HCT116 (cell line): ENCODE results near the gene KCNC3.

Source experiments
- CBX3 ChIP-seq: IDR thresholded peaks from 2 replicates; pipeline ENCODE4 v1.6.1; 2012; ENCODE audit warnings: low read depth
- CEBPB ChIP-seq: IDR thresholded peaks from 2 replicates; pipeline ENCODE4 v1.6.1; 2012; ENCODE audit warnings: low read depth
- ELF1 ChIP-seq: IDR thresholded peaks from 2 replicates; pipeline ENCODE4 v1.6.1; 2012; ENCODE audit warnings: low read depth, borderline replicate concordance
- EZH2 ChIP-seq: fragments of 200-600 bp; sonication (generic); IDR thresholded peaks from 2 replicates; pipeline ENCODE4 v1.6.1; 2017; ENCODE audit warnings: antibody characterized with exemption, mixed run types
- EZH2phosphoT487 ChIP-seq: fragments of 200-600 bp; IDR thresholded peaks from 2 replicates; pipeline ENCODE4 v1.6.1; 2018; ENCODE audit warnings: antibody characterized with exemption, borderline replicate concordance
- JUND ChIP-seq: IDR thresholded peaks from 2 replicates; pipeline ENCODE4 v1.6.1; 2012
- POLR2A ChIP-seq: IDR thresholded peaks from 2 replicates; pipeline ENCODE4 v1.7.0; 2011; ENCODE audit warnings: borderline replicate concordance; ENCODE audit not compliant: insufficient read depth, insufficient read length; ENCODE audit errors: extremely low read depth
- POLR2AphosphoS5 ChIP-seq: IDR thresholded peaks from 2 replicates; pipeline ENCODE4 v1.6.1; 2011; ENCODE audit warnings: mild to moderate bottlenecking, low read depth, low read length, moderate library complexity
- SRF ChIP-seq: IDR thresholded peaks from 2 replicates; pipeline ENCODE4 v1.6.1; 2012; ENCODE audit warnings: low read depth
- TF ChIP-seq, protein P1 (sequence below), 3 experiments: fragments of 200-600 bp in 1 of 3; sonication (generic) in 1 of 3; IDR thresholded peaks in 2 of 3; conservative IDR thresholded peaks in 1 of 3; 2 replicates each; pipeline ENCODE4 v1.5.1; 2012 to 2017; ENCODE audit warnings: low read depth in 2 of 3, low read length in 2 of 3, antibody characterized with exemption in 1 of 3, borderline replicate concordance in 1 of 3, control low read depth in 1 of 3, mild to moderate bottlenecking in 1 of 3, mixed read lengths in 1 of 3, mixed run types in 1 of 3, moderate library complexity in 1 of 3; ENCODE audit not compliant: insufficient read depth in 1 of 3
- TF ChIP-seq, protein P2 (sequence below): IDR thresholded peaks from 2 replicates; pipeline ENCODE4 v1.6.1; 2012
- TF ChIP-seq, protein P3 (sequence below): IDR thresholded peaks from 2 replicates; pipeline ENCODE4 v1.6.1; 2011; ENCODE audit warnings: mild to moderate bottlenecking, low read length, moderate library complexity; ENCODE audit not compliant: insufficient replicate concordance; ENCODE audit errors: extremely low read depth

DNA sequence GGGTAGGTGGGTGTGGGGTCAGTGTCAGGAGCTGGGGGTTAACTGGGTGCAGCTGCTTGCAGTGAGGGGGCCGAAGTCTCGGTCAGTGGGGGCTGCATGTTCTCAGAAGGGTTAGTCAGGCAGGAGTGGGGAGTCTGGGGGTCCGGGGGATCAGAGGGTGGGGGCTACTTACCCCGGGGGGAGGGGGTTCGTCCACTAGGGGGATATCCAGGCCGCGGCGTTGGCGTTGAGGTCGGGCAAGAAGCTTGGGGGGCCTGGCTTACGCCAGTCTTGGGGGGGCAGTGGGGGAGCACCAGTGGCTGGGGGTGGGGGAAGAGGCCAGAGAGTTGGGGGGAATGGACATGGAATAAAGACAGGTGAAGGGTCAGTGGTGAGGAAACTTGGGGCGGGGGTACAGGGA lies 9.1 kb downstream of the KCNC3 start:
- TF ChIP-seq, protein P1, sequence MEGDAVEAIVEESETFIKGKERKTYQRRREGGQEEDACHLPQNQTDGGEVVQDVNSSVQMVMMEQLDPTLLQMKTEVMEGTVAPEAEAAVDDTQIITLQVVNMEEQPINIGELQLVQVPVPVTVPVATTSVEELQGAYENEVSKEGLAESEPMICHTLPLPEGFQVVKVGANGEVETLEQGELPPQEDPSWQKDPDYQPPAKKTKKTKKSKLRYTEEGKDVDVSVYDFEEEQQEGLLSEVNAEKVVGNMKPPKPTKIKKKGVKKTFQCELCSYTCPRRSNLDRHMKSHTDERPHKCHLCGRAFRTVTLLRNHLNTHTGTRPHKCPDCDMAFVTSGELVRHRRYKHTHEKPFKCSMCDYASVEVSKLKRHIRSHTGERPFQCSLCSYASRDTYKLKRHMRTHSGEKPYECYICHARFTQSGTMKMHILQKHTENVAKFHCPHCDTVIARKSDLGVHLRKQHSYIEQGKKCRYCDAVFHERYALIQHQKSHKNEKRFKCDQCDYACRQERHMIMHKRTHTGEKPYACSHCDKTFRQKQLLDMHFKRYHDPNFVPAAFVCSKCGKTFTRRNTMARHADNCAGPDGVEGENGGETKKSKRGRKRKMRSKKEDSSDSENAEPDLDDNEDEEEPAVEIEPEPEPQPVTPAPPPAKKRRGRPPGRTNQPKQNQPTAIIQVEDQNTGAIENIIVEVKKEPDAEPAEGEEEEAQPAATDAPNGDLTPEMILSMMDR (IDR thresholded peaks at IDR 0.05 in 2 of 3, conservative IDR thresholded peaks at IDR 0.05 in 1 of 3; ENCODE audit: borderline replicate concordance in 1 of 3, insufficient read depth in 1 of 3, low read depth in 2 of 3, low read length in 2 of 3), result no peak
- TF ChIP-seq EZH2phosphoT487 (no peak), POLR2A (no peak), EZH2 (no peak), POLR2AphosphoS5 (no peak), ELF1 (no peak), JUND (no peak), SRF (no peak), CBX3 (no peak), CEBPB (no peak)
- TF ChIP-seq, protein P2, sequence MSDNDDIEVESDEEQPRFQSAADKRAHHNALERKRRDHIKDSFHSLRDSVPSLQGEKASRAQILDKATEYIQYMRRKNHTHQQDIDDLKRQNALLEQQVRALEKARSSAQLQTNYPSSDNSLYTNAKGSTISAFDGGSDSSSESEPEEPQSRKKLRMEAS, result no peak
- TF ChIP-seq, protein P3, sequence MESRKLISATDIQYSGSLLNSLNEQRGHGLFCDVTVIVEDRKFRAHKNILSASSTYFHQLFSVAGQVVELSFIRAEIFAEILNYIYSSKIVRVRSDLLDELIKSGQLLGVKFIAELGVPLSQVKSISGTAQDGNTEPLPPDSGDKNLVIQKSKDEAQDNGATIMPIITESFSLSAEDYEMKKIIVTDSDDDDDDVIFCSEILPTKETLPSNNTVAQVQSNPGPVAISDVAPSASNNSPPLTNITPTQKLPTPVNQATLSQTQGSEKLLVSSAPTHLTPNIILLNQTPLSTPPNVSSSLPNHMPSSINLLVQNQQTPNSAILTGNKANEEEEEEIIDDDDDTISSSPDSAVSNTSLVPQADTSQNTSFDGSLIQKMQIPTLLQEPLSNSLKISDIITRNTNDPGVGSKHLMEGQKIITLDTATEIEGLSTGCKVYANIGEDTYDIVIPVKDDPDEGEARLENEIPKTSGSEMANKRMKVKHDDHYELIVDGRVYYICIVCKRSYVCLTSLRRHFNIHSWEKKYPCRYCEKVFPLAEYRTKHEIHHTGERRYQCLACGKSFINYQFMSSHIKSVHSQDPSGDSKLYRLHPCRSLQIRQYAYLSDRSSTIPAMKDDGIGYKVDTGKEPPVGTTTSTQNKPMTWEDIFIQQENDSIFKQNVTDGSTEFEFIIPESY, result no peak
